BE2C (cell line): ENCODE data around the gene BACH2.
A peak's percentile ranks its signal among the peaks of the same experiment; 100 is the strongest.

ENCODE experiments used
- DNase-seq: peaks from one replicate; pipeline ENCODE4 v3.0.0-alpha.2; 2020
- H3K27me3 ChIP-seq: fragments of 250-450 bp; sonication (Bioruptor Pico); 2 replicates; pipeline ENCODE4 v1.5.1; 2020; ENCODE audit warnings: mild to moderate bottlenecking
- H3K36me3 ChIP-seq: fragments of 250-450 bp; sonication (Bioruptor Pico); 2 replicates; pipeline ENCODE4 v1.5.1; 2020; ENCODE audit warnings: mild to moderate bottlenecking
- H3K4me1 ChIP-seq: fragments of 250-450 bp; sonication (Bioruptor Pico); 2 replicates; pipeline ENCODE4 v1.5.1; 2020
- H3K4me3 ChIP-seq: 2 replicates; pipeline ENCODE4 v1.5.1; 2011; ENCODE audit warnings: low read depth, low read length
- H3K9me3 ChIP-seq: fragments of 250-450 bp; sonication (Bioruptor Pico); 2 replicates; pipeline ENCODE4 v1.5.1; 2020
- CTCF ChIP-seq: IDR thresholded peaks from 2 replicates; pipeline ENCODE4 v1.5.1; 2012; ENCODE audit warnings: mild to moderate bottlenecking, low read depth, low read length

BACH2 gene

GRCh38 chr6:90297115-90297866 is 648 bp upstream of the BACH2 start:
- no peaks in the 10 kb centered on the region for H3K36me3 ChIP-seq
- no peak for TF ChIP-seq CTCF
- peak; percentile 12 for DNase-seq
- no peaks in the 10 kb centered on the region for H3K9me3 ChIP-seq
- peaks cover 83% of the 10 kb centered on the region for H3K27me3 ChIP-seq
- H3K4me3 ChIP-seq: peak overlapping the region; percentile 38; the same call in 1 of the 2 replicates
- H3K4me1 ChIP-seq: no peaks in the 10 kb centered on the region

- peak overlapping the region; percentile 48 for H3K4me3 ChIP-seq
- H3K4me1 ChIP-seq: no peaks in the 10 kb centered on the region
- H3K27me3 ChIP-seq: peaks cover 86% of the 10 kb centered on the region
- H3K9me3 ChIP-seq: no peaks in the 10 kb centered on the region
- TF ChIP-seq CTCF: no peak
- peak; percentile 44 for DNase-seq
- H3K36me3 ChIP-seq: no peaks in the 10 kb centered on the region
These were observed 746 bp downstream of the BACH2 start for GRCh38 chr6:90295854-90296340.

- peak; percentile 8; the same call in 1 of the 2 replicates for TF ChIP-seq CTCF
- no peaks in the 10 kb centered on the region for H3K4me1 ChIP-seq
- H3K9me3 ChIP-seq: no peaks in the 10 kb centered on the region
- H3K27me3 ChIP-seq: peaks cover 86% of the 10 kb centered on the region
- H3K36me3 ChIP-seq: no peaks in the 10 kb centered on the region
- H3K4me3 ChIP-seq: peak overlapping the region; percentile 48
- DNase-seq: peak; percentile 13
These were observed 1.4 kb downstream of the BACH2 start for GRCh38 chr6:90294989-90295853.

- Histone ChIP-seq H3K4me3 (peak overlapping the region; percentile 48), H3K4me1 (no peaks in the 10 kb centered on the region), H3K9me3 (no peaks in the 10 kb centered on the region), H3K27me3 (peaks cover 80% of the 10 kb centered on the region), H3K36me3 (no peaks in the 10 kb centered on the region)
- DNase-seq: no peak
- no peak for TF ChIP-seq CTCF
These were observed 2.0 kb downstream of the BACH2 start for GRCh38 chr6:90294614-90294988.

- no peak for DNase-seq
- Histone ChIP-seq H3K4me3 (no peak overlapping the region), H3K9me3 (no peaks in the 10 kb centered on the region), H3K4me1 (no peaks in the 10 kb centered on the region), H3K27me3 (peaks cover 75% of the 10 kb centered on the region), H3K36me3 (no peaks in the 10 kb centered on the region)
- no peak for TF ChIP-seq CTCF
These were observed 2.6 kb downstream of the BACH2 start for GRCh38 chr6:90294008-90294511.
